DMS53 (cell line): ENCODE data around the gene KCNH8.

Experiments used
- DNase-seq: peaks from one replicate; lab custom pipeline; 2025; lab: John Stamatoyannopoulos, UW

The KCNH8 gene

DNA sequence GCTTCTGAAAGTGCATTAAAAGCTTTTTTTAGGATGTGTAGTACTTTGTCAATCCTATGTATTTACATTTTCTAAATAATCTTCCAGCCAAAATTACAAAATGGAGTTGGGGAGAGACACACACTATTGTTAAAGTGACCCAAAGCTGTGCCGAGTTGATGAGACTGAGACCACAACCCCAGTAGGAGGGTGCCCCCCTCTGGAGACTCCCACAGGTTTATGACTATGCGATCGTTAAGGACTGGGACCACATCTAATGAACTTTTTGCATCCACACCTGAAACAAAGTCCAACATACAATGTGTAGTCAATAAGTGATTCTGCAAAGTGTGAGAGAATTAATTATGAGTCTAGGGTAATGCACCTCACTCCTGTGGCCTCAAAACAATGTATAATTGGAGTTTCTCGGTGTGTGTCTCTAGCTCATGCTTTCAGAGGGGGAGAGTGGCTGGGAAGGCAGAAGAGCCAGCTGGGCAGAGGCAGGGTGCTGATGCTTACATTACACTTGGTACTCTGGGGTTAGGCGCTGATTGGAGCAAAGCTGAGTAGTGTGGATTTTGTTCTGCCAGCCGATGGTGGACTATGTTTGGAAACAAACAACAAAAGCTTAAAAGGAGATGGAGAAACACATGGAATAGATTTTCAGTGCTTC, 102.8 kb downstream of the KCNH8 start:
- DNase-seq = no peak

GRCh38 chr3:19254189-19254588, 105.9 kb downstream of the KCNH8 start:
- DNase-seq = no peak

- no peak for DNase-seq
These were observed 106.6 kb downstream of the KCNH8 start for GRCh38 chr3:19254784-19255338.

DNA sequence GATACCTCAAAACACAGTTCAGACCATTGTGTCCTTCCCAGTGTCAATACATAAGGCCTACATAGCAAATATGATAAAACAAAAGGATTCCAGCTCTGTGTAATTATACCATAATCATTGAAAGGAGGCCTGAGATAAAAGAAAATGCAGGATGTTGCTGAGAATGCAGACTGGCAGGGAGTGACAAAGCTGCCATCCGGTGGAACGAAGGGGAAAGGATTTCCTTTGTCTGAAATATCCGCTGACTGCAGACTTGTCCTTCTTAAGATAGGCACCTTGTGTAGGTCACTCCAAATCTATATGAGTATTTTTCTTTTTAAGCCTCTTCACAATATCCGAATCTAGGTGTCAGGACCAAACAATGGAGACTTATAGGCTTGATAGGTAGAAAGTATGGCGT, 108.0 kb downstream of the KCNH8 start:
- DNase-seq = peak; percentile 6

DNA sequence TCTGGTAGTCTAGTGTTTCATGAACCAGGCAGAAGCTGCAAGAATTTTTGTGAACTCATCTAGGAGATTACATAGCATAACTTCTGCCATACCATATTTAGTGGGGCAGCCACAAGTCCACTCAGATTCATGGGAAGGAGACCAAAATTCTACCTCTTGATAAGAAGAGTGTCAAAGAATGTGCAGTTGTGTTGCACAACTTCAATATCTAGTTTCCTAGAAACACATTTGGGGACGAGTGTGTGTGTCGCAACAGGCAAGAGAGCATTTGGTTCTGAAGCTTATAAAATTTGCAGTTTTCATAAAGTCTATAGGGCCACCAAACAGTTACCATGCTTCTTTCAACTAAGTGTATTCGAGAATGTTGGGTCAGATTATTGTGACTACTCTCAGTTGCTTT, 115.3 kb downstream of the KCNH8 start:
- DNase-seq = no peak

DNA sequence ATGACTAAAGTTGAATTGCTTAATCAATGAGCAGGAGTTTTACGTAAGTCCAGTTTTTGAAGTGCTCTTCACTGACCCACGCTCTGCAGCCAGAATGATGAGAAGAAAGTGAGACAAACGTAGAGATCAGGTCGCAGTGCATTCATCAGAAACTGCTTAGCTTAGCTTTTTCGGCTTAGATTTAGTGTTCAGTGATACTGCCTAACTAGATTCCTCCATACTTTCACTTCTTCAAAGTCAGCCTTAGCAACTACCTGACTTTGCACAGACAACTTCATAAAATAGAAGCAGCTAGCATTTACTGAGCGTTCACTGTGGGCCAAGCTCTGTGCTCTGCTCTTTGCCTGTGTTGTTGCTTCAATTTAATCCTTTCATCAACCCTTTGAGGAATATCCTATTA, 116.1 kb downstream of the KCNH8 start:
- DNase-seq = no peak

GRCh38 chr3:19267040-19267439, 118.7 kb downstream of the KCNH8 start:
- no peak for DNase-seq

GRCh38 chr3:19270481-19270880, 122.2 kb downstream of the KCNH8 start:
- DNase-seq = no peak

- DNase-seq = no peak
These were observed 124.0 kb downstream of the KCNH8 start for GRCh38 chr3:19272296-19272695.

DNA sequence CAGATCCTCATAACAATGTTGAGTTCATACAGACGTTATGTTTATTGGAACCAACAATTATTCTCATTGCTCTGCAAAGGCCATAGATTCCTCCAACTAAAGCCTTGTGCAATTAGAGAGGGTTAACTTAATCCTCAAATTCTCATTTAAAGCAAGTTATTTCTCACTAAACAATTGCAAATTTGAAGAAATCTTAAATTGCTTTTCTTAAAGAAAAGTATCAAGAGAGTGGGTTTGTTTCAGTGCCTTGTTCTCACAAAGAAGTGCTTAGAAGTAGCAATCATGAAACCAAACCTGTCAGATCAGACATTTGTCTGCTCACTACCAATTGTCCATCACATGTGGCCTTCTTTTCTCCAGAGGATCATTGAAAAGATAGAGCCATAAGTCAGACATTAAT, 124.8 kb downstream of the KCNH8 start:
- no peak for DNase-seq

DNA sequence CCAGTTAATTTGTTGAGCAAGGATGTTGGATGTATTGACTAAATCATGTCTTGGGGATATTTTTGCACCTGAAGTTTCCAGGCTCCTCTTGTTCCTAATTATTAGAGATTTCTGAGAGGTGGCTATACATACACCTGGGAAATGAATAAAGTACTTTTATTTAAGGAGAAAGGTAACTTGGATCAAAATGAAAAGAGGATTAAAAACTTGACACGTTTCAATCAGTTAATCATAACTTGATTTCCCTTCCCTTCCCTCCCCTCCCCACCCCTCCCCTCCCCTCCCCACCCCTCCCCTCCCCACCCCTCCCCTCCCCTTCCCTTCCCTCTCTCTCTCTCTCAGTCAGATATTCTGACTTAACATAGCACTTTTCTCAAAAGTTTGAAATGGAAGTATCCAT, 126.3 kb downstream of the KCNH8 start:
- DNase-seq = no peak

DNA sequence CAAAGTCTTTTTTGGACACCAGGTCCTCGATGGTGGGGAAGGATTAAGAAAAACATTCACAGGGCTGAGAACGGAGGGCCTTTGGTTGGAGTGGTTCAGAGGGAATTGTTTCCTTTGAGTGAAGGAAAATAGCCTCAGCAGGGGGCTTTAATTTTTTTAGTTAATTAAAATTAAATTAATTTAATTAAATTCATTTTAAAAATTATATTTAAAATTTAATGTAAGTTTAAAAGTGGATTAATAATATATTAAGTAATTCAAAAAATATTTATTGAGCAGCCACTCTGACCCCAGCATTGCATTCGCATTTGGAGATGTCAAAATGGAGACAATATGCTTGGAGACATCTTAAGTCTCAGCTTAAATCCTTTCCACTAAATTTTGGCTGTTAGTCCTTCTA, 136.7 kb downstream of the KCNH8 start:
- no peak for DNase-seq

DNA sequence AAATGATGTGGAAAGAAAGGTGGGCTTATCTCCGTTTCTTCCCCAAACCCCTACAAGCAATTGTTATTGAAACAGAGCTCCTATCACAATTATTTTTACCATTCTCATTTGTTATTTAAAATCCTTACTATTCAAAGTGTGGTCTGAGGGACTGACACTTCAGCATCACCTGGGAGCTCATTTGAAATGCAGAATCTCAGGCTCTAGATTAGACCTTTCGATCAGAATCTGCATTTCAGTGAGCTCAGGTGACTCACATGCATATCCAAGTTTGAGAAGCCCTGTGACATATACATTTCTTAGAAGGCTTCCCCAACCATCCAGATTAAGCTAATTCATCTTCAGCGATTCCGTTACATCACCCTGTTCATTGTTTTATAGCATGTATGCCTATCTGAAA, 145.0 kb downstream of the KCNH8 start:
- DNase-seq = no peak

- no peak for DNase-seq
These were observed 146.9 kb downstream of the KCNH8 start for GRCh38 chr3:19295208-19295607.

DNA sequence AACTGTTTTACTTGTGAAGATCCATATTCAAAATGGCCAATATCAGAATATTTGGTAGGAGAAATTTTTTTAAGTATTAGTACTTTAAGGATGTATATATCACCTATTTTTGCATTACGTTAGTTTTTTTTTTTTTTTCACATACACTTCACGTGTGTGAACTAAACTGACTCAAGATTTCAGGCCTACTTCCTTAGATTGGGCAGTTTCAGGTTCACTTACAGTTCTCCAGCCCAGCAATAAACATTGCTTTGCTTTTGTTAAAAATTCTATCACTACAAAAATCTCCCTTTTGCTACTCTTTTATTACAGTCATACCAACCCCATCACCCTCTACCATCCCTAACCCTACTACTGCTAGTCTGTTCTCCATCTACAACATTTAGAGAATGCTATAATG, 183.6 kb downstream of the KCNH8 start:
- no peak for DNase-seq

- DNase-seq = peak; percentile 1
These were observed 185.8 kb downstream of the KCNH8 start for GRCh38 chr3:19334120-19334519.

DNA sequence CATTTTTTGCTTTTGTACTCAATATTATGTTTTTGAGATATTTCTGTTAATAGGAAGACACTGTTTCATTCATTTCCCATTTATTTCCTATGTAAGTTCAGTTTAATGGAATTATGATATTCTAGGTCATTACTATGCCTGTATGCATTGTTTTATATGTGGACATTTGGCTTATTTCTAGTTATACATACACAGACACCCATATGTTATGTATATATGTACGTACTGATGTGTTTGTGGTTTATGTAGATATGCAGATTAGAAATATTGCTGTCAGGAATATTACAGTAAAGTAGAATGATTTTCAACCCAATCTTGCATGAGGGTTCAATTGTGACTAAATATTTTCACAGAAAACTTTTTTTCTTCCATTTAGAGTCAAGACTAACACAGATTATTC, 190.5 kb downstream of the KCNH8 start:
- no peak for DNase-seq

DNA sequence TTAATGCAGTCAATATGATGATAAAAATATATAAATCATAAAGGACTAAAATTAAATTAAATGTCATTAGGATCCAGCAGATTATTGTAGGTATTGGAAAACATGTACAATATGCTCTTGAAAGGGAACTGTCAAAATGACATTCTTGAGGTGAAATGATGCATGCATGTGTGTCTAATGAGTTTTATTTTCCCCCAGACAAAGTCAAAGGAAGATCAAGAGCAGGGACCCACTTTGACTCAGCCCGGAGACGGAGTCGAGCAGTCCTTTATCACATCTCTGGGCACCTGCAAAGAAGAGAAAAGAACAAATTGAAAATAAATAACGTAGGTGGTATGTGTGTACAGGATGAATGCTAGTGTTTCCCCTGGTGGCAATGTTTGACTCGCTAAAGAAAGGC, 194.1 kb downstream of the KCNH8 start:
- DNase-seq = no peak

GRCh38 chr3:19346759-19347158, 198.4 kb downstream of the KCNH8 start:
- no peak for DNase-seq

GRCh38 chr3:19347671-19348070, 199.4 kb downstream of the KCNH8 start:
- no peak for DNase-seq

GRCh38 chr3:19348500-19348899, 200.2 kb downstream of the KCNH8 start:
- DNase-seq = no peak

GRCh38 chr3:19348941-19349564, 200.7 kb downstream of the KCNH8 start:
- DNase-seq = peak; percentile 32

DNA sequence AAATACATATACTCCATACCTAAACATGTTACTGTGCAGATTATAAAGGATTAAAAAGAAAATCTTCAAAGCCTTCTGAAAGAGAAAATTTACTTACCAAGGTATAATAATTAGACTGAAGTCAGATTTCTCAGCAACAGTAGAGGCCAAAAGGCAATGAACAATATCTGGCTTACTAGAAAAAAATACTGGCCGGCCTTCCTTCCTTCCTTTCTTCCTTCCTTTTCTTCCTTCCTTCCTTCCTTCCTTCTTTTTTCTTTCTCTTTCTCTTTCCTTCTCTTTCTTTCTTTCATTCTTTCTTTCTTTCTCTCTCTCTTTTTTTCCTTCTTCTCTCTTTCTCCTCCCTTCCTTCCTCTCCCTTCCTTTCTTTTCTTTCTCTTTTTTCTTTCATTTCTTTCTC, 209.6 kb downstream of the KCNH8 start:
- no peak for DNase-seq

- no peak for DNase-seq
These were observed 214.8 kb downstream of the KCNH8 start for GRCh38 chr3:19363071-19363470.
